ENCODE data around the gene DAD1. TPM values are rescaled to one million over a fixed set of nuclear protein-coding genes. Genes with fewer than 3 reads are reported as not detected.

Gene DAD1
- total RNA-seq, 1 donor from 2014 or later = 145 TPM

- H3K4me1 ChIP-seq = peaks cover 22% of the 10 kb centered on the region
- no peak overlapping the region for H3K4me3 ChIP-seq
- H3K27ac ChIP-seq = no peak overlapping the region
- DNase-seq (ENCODE audit: extremely low spot score in 2 of 2) = no peak
- no peaks in the 10 kb centered on the region for H3K27me3 ChIP-seq
- intact Hi-C loops (cut with DNase I) = no loop called here
- no peaks in the 10 kb centered on the region for H3K9me3 ChIP-seq
- TF ChIP-seq POLR2A (IDR thresholded peaks at IDR 0.05) (no peak), POLR2AphosphoS5 (IDR thresholded peaks at IDR 0.05; ENCODE audit: insufficient read depth in 1 of 2, low read depth in 1 of 2) (no peak)
- TF ChIP-seq, protein P1, sequence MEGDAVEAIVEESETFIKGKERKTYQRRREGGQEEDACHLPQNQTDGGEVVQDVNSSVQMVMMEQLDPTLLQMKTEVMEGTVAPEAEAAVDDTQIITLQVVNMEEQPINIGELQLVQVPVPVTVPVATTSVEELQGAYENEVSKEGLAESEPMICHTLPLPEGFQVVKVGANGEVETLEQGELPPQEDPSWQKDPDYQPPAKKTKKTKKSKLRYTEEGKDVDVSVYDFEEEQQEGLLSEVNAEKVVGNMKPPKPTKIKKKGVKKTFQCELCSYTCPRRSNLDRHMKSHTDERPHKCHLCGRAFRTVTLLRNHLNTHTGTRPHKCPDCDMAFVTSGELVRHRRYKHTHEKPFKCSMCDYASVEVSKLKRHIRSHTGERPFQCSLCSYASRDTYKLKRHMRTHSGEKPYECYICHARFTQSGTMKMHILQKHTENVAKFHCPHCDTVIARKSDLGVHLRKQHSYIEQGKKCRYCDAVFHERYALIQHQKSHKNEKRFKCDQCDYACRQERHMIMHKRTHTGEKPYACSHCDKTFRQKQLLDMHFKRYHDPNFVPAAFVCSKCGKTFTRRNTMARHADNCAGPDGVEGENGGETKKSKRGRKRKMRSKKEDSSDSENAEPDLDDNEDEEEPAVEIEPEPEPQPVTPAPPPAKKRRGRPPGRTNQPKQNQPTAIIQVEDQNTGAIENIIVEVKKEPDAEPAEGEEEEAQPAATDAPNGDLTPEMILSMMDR (IDR thresholded peaks at IDR 0.05) = no peak
- no peaks in the 10 kb centered on the region for H3K36me3 ChIP-seq
Observed at GRCh38 chr14:22523283-22523682, 65.7 kb downstream of the DAD1 start.

DNA sequence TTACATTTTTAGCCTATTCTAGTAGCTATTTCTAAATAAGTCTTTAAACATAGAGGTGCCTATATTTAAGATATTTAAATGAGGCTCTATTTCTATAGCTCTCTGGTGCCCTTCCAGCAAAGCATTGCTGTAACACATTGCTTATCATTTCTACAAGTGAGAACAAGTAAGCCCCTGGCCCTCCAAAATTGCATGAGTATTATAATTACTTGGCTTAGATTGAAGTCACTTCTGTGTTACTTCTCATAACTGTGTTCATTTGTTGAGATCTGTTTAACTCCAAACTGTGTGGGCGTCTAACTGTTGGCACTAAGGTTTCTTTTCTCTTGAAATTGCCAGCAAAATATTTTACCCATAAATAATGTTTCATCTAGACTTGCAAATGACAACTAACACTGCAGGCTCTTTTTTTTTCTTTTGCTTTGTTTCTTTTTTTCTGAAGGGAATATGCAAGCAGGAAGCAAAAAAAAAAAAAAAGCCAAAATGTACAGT is 66.5 kb downstream of the DAD1 start:
- peaks cover 22% of the 10 kb centered on the region for H3K4me1 ChIP-seq
- no peak for TF ChIP-seq POLR2AphosphoS5 (IDR thresholded peaks at IDR 0.05; ENCODE audit: insufficient read depth in 1 of 2, low read depth in 1 of 2)
- TF ChIP-seq, protein P1 (IDR thresholded peaks at IDR 0.05) = no peak
- TF ChIP-seq POLR2A (IDR thresholded peaks at IDR 0.05) = no peak
- H3K27ac ChIP-seq = no peak overlapping the region
- no peak overlapping the region for H3K4me3 ChIP-seq
- intact Hi-C loops (cut with DNase I) = no loop called here
- DNase-seq (ENCODE audit: extremely low spot score in 2 of 2) = no peak
- no peaks in the 10 kb centered on the region for H3K9me3 ChIP-seq
- no peaks in the 10 kb centered on the region for H3K27me3 ChIP-seq
- no peaks in the 10 kb centered on the region for H3K36me3 ChIP-seq

- intact Hi-C loops (cut with DNase I) = no loop called here
- Histone ChIP-seq H3K27me3 (no peaks in the 10 kb centered on the region), H3K36me3 (no peaks in the 10 kb centered on the region), H3K9me3 (no peaks in the 10 kb centered on the region), H3K27ac (peak overlapping the region; percentile 58), H3K4me3 (no peak overlapping the region), H3K4me1 (peaks cover 22% of the 10 kb centered on the region)
- DNase-seq (ENCODE audit: extremely low spot score in 2 of 2) = no peak
- no peak for TF ChIP-seq POLR2AphosphoS5 (IDR thresholded peaks at IDR 0.05; ENCODE audit: insufficient read depth in 1 of 2, low read depth in 1 of 2)
- no peak for TF ChIP-seq POLR2A (IDR thresholded peaks at IDR 0.05)
- TF ChIP-seq, protein P1 (IDR thresholded peaks at IDR 0.05) = no peak
Observed at GRCh38 chr14:22521449-22522239, 67.4 kb downstream of the DAD1 start.

DNA sequence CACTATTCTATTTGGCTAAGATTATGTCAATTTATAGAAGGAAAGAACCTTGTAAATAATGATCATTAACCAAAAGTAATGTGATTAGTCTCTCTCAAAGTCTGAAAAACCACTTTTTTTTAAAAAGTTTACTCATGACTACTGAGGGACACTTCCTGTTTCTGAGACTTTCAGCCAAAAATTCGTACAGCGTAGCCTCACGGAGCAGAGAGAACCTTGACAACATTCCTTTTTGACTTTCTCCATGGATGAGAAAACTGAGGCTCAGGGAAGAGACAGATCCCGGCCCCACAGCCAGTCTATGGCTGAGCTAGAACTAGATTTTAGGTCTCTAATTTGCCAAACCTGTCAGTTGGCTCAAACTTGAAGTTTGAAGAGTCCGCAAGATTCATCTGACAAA is 68.2 kb downstream of the DAD1 start:
- H3K9me3 ChIP-seq = no peaks in the 10 kb centered on the region
- H3K4me3 ChIP-seq = no peak overlapping the region
- intact Hi-C loops (cut with DNase I) = no loop called here
- DNase-seq (ENCODE audit: extremely low spot score in 2 of 2) = no peak
- H3K36me3 ChIP-seq = no peaks in the 10 kb centered on the region
- no peaks in the 10 kb centered on the region for H3K27me3 ChIP-seq
- TF ChIP-seq POLR2A (IDR thresholded peaks at IDR 0.05) = no peak
- no peak for TF ChIP-seq POLR2AphosphoS5 (IDR thresholded peaks at IDR 0.05; ENCODE audit: insufficient read depth in 1 of 2, low read depth in 1 of 2)
- TF ChIP-seq, protein P1 (IDR thresholded peaks at IDR 0.05) = no peak
- peaks cover 25% of the 10 kb centered on the region for H3K4me1 ChIP-seq
- H3K27ac ChIP-seq = peak overlapping the region; percentile 58
